Measurements from ENCODE around the gene FANCI. TPM values are rescaled to one million over a fixed set of nuclear protein-coding genes. Genes with fewer than 3 reads are reported as not detected.

The FANCI gene
- total RNA-seq, 4 donors from 2014 or later: 7.2 to 24.5 (median 9.4) TPM

GRCh38 chr15:89359471-89360293 is 115.9 kb downstream of the FANCI start:
- 6% methylated on average over 18 of the region's 32 CpGs for WGBS
- no peak for TF ChIP-seq EP300 (IDR thresholded peaks at IDR 0.05)
- TF ChIP-seq CTCF (IDR thresholded peaks at IDR 0.05): no peak
- no peak for TF ChIP-seq POLR2AphosphoS5 (IDR thresholded peaks at IDR 0.05)
- no peak for TF ChIP-seq POLR2A (IDR thresholded peaks at IDR 0.05)
- H3K27me3 ChIP-seq: peaks cover 100% of the 10 kb centered on the region
- H3K4me3 ChIP-seq: peak overlapping the region; percentile 48
- peaks cover 25% of the 10 kb centered on the region for H3K4me1 ChIP-seq
- no peaks in the 10 kb centered on the region for H3K36me3 ChIP-seq
- H3K9me3 ChIP-seq: no peaks in the 10 kb centered on the region
- no peak overlapping the region for H3K27ac ChIP-seq
- no peak for DNase-seq (ENCODE audit: low spot score in 2 of 2)

GRCh38 chr15:89360294-89360971 is 116.7 kb downstream of the FANCI start:
- no peaks in the 10 kb centered on the region for H3K9me3 ChIP-seq
- WGBS: 12% methylated on average over 21 of the region's 31 CpGs
- H3K27ac ChIP-seq: no peak overlapping the region
- no peak for DNase-seq (ENCODE audit: low spot score in 2 of 2)
- TF ChIP-seq CTCF (IDR thresholded peaks at IDR 0.05) (no peak), POLR2A (IDR thresholded peaks at IDR 0.05) (no peak), EP300 (IDR thresholded peaks at IDR 0.05) (no peak), POLR2AphosphoS5 (IDR thresholded peaks at IDR 0.05) (no peak)
- H3K27me3 ChIP-seq: peaks cover 100% of the 10 kb centered on the region
- H3K4me3 ChIP-seq: no peak overlapping the region
- H3K4me1 ChIP-seq: peaks cover 25% of the 10 kb centered on the region
- no peaks in the 10 kb centered on the region for H3K36me3 ChIP-seq

GRCh38 chr15:89361451-89362202 is 117.8 kb downstream of the FANCI start:
- Histone ChIP-seq H3K9me3 (no peaks in the 10 kb centered on the region), H3K4me3 (no peak overlapping the region), H3K27ac (no peak overlapping the region), H3K27me3 (peaks cover 100% of the 10 kb centered on the region), H3K36me3 (no peaks in the 10 kb centered on the region), H3K4me1 (peaks cover 25% of the 10 kb centered on the region)
- TF ChIP-seq CTCF (IDR thresholded peaks at IDR 0.05) (no peak), POLR2AphosphoS5 (IDR thresholded peaks at IDR 0.05) (no peak), POLR2A (IDR thresholded peaks at IDR 0.05) (no peak), EP300 (IDR thresholded peaks at IDR 0.05) (no peak)
- 4% methylated on average over 27 of the region's 41 CpGs for WGBS
- no peak for DNase-seq (ENCODE audit: low spot score in 2 of 2)

GRCh38 chr15:89362203-89363101 is 118.7 kb downstream of the FANCI start:
- Histone ChIP-seq H3K27ac (no peak overlapping the region), H3K4me3 (peak overlapping the region; percentile 21), H3K36me3 (no peaks in the 10 kb centered on the region), H3K4me1 (peaks cover 31% of the 10 kb centered on the region), H3K27me3 (peaks cover 100% of the 10 kb centered on the region), H3K9me3 (no peaks in the 10 kb centered on the region)
- no peak for TF ChIP-seq EP300 (IDR thresholded peaks at IDR 0.05)
- TF ChIP-seq CTCF (IDR thresholded peaks at IDR 0.05): no peak
- TF ChIP-seq POLR2A (IDR thresholded peaks at IDR 0.05): no peak
- no peak for DNase-seq (ENCODE audit: low spot score in 2 of 2)
- 10% methylated on average over 16 of the region's 73 CpGs for whole genome bisulfite sequencing
